ENCODE data around the gene METRN. TPM values are rescaled to one million over a fixed set of nuclear protein-coding genes. Genes with fewer than 3 reads are reported as not detected.
A peak's percentile ranks its signal among the peaks of the same experiment; 100 is the strongest.

Gene METRN
- total and polyA plus RNA-seq, 10 donors: 7.2 to 31.9 (median 14.6) TPM

DNA sequence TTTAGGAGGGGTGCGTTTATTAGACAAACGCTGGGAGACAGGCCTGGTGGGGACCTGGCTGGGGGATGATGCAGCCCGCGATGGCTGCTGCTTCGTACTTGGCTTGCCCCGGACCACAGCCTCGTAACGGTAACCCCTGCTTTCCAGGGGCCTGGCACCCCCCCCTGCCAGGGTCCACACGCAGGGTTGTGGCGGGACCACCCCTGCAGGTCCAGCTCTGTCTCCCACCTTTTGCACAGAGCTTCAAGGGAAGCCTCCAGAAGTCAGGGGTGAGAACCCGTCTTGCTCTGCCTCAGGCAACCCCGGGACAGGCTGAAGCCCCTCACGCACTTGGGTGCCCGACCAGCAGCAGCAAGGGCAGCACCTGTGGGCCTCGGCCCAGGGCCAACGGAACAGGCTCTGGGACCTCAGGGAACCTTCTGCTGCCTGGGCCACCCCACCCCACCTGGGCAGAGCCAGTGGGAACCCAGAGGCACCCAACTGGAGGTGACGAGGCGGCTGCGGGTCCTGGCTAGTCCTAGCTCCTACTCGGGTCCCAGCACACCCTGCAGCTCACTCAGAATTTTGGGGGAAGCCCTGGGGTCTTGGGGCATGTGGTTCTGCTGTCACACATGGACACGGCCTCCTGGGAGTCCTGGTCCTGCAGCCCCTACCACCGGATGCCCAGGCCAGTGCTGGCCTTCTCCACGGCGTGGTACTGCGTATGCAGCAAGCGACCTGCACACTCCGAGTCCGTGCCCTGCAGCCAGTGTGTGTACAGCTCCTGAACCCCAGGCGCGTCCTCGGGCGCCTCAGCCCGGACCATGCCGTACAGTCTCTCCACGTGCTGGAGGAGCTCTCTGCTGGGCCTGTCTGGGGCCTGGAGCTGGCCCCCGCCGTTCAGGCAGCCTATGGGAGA is 15.1 kb downstream of the METRN start:
- Histone ChIP-seq H3K27me3 (replicated peaks in 1 of 7) (peaks cover 0 to 42% (median 18%) of the 10 kb centered on the region in 7 donors), H3K9me3 (no peaks in the 10 kb centered on the region), H3K4me1 (peaks cover 5 to 39% (median 33%) of the 10 kb centered on the region in 6 donors), H3K4me3 (no peak overlapping the region), H3K36me3 (peaks cover 0 to 61% (median 34%) of the 10 kb centered on the region in 6 donors), H3K27ac (no peak overlapping the region)
- DNase-seq: peak; percentile 79
- intact Hi-C loops (cut with DNase I; ENCODE audit: low total_unique reads): no loop called here
- WGBS, 5 donors: 91 to 96% (median 92%) methylated on average over 28 to 37 of the region's 37 CpGs
- TF ChIP-seq POLR2AphosphoS5 (IDR thresholded peaks at IDR 0.05) (peak in 2 of 3 donors; percentile 26 to 65), POLR2A (IDR thresholded peaks at IDR 0.05) (no peak)

DNA sequence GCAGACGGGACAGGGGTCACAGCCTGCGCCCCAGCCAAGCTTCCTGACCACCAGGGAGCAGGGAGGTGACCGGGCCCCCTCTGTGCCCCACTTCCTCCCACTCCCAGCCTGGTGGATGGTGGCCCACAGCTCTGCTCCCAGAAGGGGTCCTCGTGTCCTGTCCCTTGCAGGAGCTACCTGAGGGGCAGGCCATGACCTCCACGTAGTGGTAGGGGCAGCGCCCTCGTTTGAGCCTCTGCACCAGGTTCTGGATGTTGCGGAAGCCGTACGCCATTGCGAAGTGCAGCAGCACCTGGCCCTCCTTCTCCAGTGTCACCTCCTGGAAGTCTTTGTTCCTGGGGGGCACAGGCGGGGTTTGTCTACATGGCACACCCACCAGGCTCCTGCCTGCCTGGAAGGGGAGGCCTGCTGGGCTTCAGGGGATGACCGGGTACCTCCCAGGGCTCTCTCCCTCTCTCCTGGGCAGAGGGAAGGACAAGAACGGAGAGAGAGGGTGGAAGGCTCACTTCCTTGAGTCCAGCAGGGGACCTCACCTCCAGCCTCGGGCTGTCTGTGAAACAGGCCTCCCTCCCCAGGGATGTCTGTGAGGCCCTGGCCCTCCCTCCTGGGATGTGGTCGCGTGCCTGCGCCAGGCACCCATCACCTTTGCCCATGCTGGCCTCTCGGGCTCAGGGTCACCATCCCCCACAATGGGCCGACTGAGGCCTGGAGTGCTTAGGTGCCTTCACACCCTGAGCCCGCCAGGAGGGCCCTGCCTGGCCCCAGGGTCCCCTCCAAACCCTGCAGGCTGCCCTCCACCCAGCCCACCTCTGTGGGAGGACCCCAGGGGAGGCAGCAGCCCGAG is 16.0 kb downstream of the METRN start:
- TF ChIP-seq, protein P1, sequence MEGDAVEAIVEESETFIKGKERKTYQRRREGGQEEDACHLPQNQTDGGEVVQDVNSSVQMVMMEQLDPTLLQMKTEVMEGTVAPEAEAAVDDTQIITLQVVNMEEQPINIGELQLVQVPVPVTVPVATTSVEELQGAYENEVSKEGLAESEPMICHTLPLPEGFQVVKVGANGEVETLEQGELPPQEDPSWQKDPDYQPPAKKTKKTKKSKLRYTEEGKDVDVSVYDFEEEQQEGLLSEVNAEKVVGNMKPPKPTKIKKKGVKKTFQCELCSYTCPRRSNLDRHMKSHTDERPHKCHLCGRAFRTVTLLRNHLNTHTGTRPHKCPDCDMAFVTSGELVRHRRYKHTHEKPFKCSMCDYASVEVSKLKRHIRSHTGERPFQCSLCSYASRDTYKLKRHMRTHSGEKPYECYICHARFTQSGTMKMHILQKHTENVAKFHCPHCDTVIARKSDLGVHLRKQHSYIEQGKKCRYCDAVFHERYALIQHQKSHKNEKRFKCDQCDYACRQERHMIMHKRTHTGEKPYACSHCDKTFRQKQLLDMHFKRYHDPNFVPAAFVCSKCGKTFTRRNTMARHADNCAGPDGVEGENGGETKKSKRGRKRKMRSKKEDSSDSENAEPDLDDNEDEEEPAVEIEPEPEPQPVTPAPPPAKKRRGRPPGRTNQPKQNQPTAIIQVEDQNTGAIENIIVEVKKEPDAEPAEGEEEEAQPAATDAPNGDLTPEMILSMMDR (IDR thresholded peaks at IDR 0.05 in 8 of 11, conservative IDR thresholded peaks at IDR 0.05 in 3 of 11): no peak
- peak in 2 of 3 donors; percentile 1 to 2 for TF ChIP-seq POLR2AphosphoS5 (IDR thresholded peaks at IDR 0.05)
- peaks cover 0 to 35% (median 18%) of the 10 kb centered on the region in 7 donors for H3K27me3 ChIP-seq (replicated peaks in 1 of 7)
- WGBS, 5 donors: 84 to 93% (median 89%) methylated on average over 17 to 22 of the region's 22 CpGs
- H3K9me3 ChIP-seq: no peaks in the 10 kb centered on the region
- H3K27ac ChIP-seq: no peak overlapping the region
- H3K4me1 ChIP-seq: peaks cover 5 to 34% (median 31%) of the 10 kb centered on the region in 6 donors
- H3K4me3 ChIP-seq: no peak overlapping the region
- H3K36me3 ChIP-seq: peaks cover 0 to 69% (median 43%) of the 10 kb centered on the region in 6 donors
- intact Hi-C loops (cut with DNase I; ENCODE audit: low total_unique reads): no loop called here
- peak; percentile 72 for DNase-seq

DNA sequence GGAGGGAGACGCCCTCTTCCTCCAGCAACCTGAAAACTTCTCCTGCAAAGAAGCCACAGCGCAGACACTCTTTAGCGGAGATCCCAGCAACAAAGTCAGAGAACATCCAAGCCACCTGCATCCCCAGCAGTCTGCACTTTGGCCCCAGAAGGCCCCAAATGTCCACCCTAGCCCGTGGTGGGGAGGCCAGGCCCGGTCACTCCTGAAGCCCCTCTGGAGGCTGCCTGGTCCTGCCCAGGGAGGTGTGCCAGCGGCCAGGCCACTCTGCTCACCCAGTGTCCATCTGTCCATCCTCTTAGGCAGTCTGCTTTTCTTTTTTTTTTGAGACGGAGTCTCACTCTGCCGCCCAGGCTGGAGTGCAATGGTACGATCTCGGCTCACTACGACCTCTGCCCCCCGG is 17.4 kb downstream of the METRN start:
- Histone ChIP-seq H3K36me3 (peaks cover 0 to 84% (median 58%) of the 10 kb centered on the region in 6 donors), H3K4me1 (peaks cover 0 to 31% (median 19%) of the 10 kb centered on the region in 6 donors), H3K27ac (no peak overlapping the region), H3K4me3 (no peak overlapping the region), H3K27me3 (replicated peaks in 1 of 7) (peaks cover 0 to 21% (median 8%) of the 10 kb centered on the region in 7 donors), H3K9me3 (no peaks in the 10 kb centered on the region)
- intact Hi-C loops (cut with DNase I; ENCODE audit: low total_unique reads): no loop called here
- 93 to 95% (median 95%) methylated on average over 12 of the region's 12 CpGs for WGBS, 5 donors
- DNase-seq: no peak
- no peak for TF ChIP-seq POLR2AphosphoS5 (IDR thresholded peaks at IDR 0.05)
- TF ChIP-seq POLR2A (IDR thresholded peaks at IDR 0.05): no peak
- TF ChIP-seq, protein P1 (IDR thresholded peaks at IDR 0.05 in 8 of 11, conservative IDR thresholded peaks at IDR 0.05 in 3 of 11): no peak

DNA sequence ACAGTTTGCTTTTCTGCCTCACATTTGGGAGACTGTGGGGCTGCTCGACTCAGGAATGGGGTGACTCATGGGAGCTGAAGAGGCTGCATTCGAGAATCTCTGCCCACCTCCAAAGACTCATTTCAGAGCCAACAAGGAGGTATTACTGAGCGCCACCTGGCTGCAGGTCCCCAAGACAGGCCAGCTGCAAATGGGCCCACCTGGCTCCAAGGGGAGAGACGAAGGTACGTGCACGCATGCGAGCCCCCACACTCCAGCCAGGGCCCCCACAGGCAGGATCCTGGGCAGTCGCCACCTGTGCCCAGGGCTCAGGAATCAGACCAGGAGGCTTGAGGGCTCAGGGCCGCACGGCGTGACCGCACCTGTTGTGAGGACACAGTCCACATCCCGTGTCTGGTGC is 18.0 kb downstream of the METRN start:
- Histone ChIP-seq H3K27ac (no peak overlapping the region), H3K4me1 (peaks cover 0 to 31% (median 14%) of the 10 kb centered on the region in 6 donors), H3K9me3 (no peaks in the 10 kb centered on the region), H3K27me3 (replicated peaks in 1 of 7) (peaks cover 0 to 15% (median 3%) of the 10 kb centered on the region in 7 donors), H3K4me3 (no peak overlapping the region), H3K36me3 (peaks cover 0 to 90% (median 61%) of the 10 kb centered on the region in 6 donors)
- WGBS, 5 donors: 90 to 98% (median 92%) methylated on average over 6 to 13 of the region's 13 CpGs
- no peak for TF ChIP-seq POLR2A (IDR thresholded peaks at IDR 0.05)
- TF ChIP-seq, protein P1 (IDR thresholded peaks at IDR 0.05 in 8 of 11, conservative IDR thresholded peaks at IDR 0.05 in 3 of 11): peak in 2 of 11 experiments; percentile 1 to 27
- DNase-seq: no peak
- intact Hi-C loops (cut with DNase I; ENCODE audit: low total_unique reads): no loop called here

Measured in spleen (tissue), 11 donors.